ENCODE data around the gene RNASEH2B.

DNA sequence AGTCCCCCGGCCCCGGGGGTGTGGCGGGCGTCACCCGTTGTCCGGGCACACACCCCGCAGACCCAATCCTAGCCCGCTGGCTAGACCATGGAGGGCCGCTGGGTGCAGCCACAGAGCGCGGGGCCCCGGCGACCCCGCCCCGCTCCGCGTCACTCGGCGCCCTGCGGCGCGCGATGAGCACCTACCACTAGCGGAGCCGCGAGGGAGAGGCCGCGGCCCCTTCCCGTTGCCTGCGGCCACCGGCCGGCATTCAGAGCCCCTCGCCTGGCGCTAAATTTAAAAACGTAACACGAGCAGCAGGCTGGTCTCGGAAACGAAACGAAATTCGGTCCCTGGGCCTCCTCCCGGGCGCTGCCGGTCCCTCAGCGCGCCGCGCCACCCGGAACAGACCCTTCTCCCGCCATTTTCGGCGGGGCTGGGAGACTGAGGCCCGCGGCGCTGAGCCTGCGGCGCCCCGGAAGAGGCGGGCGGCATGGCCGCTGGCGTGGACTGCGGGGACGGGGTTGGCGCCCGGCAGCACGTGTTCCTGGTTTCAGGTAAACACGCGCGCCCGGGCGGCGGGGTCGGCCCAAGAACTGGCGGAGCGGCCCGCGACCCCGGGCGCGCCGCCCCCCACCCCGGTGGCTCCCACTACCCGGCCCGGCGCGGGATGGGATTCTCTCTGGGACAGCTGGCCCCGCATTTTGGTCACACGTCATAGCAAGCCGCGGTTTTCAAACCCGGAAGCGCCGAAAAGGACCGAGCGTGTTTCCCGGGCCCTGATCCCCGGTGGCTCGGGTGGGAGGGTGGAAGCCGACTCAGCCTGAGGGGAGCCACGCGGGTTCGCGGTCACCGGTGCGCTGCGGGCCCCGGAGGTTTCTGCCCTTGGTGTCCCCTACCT is at the start of gene RNASEH2B:
- TF ChIP-seq CTCF (IDR thresholded peaks at IDR 0.05; ENCODE audit: insufficient read depth, low read length, poor library complexity, severe bottlenecking), result no peak
- TF ChIP-seq EZH2phosphoT487 (conservative IDR thresholded peaks at IDR 0.05; ENCODE audit: low read length), result no peak

Measured in SU-DHL-6 (cell line).